C1 segment of cervical spinal cord (tissue), 14 donors: ENCODE data around the gene ADCY6.

Experiments
- DNase-seq, 14 donors: peaks; one replicate each; lab custom pipeline; 2025; lab: John Stamatoyannopoulos, UW

ADCY6 gene

DNA sequence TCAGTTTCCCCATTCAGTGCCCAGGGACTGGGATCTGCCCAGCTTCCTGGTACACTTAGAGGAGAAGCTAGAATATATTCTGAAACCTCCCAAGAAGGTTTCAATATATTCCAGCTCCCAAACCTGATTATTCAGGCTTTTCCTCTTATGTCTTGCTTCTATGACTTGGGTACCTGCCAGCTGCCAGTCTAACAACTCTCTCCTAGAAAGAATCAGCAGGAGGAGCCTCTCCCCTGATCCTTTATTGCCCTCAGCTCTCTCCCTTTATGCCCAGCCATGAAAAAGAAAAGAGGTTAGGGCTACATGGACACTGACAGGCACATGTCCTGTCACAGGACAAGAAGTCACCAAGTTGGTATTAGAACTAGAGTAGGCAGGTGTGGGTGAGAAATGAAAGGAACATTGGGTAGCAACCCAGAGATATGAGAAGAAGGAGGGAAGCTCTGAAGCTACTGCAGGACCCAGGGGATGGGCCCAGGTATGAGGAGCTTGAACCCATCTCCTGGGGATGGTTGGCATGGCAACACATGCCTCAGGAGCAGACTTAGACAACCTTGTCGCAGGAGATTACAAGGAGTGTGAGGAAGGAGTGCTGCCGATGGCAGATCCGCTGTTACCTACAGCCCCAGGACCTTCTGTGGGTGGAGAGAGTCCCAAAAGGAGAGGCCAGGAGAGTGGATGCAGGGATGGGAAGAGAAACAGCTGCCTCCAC is 27.4 kb upstream of the ADCY6 start:
- no peak for DNase-seq

DNA sequence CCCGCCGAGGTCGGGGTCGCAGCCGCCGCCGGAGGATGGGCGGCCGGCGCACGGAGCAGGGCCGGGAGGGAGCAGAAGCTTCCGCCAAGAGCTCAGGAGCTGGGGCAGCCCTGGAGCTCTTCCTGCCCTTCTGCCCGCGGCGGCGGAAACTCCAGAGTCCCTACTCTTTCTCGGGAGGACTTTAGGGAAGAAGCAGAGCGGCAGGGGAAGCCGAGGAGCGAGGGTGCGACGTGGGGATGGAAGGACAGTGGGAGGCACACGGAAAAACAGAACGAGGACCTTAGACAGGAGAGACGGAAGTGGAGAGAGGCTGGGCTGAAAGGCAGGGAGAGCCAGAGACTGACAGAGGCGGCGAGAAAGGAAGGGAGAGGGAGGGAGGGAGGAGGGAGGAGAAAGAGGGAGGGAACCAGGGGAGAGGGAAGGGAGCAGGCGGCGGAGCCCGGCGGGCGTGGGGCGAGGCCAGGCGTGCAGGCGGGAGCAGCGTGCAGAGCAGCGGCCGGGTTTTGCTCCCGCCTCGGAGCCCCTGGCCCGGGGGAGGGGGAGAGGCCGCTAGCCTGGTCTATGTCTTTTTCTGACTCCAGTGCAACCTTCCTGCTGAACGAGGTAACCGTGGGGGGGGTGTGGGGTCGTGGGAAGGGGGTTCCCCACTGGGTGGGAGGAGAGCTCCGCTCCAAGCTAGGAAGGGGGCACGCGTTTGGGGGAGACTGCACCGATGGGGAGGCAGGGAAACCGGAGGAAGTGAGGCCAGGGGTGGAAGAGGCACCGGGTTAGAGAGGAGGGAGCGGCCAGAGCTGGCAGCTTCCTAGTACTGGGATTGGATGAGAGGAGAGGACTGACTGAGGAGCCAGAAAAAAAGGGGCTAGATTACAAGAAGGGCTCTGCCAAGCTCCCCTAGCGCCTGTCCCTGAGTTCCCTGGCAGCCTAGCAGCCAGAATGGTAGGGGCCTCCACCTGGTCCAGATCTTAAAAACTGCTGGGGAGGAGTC is 26.5 kb upstream of the ADCY6 start:
- DNase-seq, result peak in 11 of 14 donors; percentile 9 to 83 (median 47)

DNA sequence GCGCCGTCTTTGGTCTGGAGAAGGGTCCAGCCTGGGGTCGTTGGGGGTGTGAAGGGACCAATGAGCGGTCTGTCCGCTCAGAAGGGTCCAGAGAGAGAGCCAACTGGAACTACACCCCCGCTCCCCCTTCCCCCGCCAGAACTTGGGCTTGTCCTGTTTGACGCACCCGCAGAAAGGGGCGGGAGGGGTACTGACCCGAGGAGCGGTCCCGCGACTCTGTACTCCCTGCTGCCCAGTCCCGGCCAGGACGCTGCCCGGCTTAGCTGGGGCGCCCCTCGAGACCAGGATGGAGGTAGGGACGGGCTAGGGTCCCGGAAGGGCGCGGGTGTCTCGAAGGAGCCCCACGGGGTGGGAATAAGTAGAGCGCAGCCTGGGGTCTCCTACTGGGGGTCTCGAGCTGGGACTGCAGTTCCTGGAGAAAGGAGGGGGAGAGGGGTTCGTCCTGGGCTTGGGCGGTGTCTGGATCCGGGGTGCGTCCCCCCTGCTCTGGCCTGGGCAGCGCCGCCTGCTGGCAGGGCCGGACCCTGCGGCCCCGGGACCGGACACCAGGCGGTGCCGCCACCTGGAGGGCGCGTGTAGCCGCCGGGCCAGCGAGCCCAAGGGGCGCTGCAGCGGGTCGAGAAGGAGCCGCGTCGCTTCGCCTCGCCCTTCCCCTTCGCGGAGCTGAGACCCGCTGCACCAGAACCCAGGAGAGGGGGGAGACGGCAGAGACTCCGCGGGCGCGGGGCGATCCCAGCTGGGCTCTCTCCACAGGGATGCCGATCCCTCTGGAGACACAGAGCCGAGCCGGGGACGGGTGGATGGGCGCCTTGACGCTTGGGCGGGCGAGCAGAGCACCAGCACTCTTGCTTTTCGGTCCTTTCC is 25.6 kb upstream of the ADCY6 start:
- DNase-seq, result peak in 13 of 14 donors; percentile 13 to 75 (median 40)

DNA sequence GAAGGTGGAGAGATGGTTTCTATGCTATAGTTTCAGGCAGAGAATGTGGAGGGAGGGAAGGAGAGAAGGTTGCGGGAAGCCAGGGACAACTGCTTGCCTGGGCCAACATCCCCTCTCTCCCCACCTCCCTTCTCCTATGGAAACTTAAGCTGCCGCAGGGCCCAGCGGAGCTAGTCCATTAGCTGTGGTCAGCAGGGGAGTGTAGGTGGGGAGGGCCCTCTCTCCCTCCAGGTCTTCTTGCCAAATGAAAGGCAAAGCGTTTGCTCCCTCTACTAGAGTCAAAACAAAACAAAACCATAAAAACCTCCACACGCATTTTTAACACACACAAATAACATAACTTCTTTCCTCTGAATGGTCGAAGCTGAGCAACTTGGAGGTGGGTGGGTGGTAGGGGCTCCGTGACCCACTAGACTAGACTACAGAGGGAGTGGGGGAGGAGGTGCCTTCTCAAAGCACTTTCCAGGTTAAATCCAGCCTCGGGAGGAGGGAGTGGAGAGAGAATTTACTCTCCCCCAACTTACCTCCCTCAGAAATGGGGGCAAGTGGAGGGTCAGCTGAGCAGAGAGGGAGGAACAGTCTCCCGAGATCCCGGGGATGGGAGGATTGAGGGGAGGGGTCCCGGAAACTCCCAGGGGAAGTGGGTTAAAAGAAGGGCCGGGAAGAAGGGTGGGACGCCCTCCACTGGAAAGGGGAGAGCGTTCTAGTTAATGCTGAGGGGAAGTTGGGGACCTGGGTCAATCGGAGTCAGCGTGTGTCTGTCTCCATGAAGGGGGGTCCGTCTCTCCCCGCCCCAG is 24.8 kb upstream of the ADCY6 start:
- no peak for DNase-seq

DNA sequence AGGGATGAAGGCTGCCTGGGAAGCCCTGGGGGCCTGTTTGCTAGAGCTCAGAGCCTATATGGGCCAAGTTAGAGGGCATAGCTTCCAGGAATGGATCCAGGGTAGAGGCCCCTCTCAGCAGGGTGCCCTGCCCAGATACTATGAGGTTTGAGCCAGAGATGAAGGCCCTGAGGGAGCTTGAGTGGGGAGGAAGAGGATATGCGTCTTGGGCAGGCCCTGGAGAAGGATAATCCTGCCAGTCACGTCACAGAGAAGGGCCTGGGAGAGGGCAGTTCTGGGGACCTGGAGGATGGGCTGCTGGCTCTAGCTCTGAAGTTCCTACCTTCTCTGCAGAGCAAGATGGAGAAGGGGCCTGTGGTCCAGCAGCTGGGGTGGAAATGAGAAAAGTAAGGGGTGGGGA is 23.5 kb upstream of the ADCY6 start:
- DNase-seq, result no peak

DNA sequence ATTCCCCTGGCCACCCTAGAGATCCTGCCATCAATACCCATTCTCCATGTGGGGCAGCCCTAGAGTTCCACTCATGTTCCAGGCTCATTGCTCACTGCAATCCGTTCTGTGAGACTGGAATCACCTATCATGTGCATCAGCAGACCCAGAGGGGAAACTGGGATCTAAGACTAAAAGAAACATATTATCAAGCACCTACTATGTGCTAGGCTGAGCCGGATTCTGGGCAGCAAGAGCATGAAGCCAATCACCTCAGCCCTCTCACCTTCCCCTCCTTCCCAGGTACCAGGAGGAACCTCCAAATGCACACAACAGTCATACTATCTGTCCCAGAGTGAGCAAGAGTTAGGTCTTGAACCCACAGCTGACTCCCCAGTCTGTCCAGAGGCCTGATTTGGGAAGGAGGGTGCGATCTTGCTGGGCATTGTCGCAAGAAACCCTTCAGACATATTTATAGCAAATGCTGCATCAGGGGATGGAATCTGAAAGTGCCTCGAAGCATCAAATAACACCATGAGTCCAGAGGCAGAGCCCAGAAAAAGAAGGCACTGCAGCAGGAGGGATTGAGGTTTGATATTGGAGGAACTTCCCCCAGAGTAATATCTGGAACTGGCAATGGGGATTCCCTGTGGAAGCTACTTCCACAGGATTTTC is 22.7 kb upstream of the ADCY6 start:
- DNase-seq, result no peak

DNA sequence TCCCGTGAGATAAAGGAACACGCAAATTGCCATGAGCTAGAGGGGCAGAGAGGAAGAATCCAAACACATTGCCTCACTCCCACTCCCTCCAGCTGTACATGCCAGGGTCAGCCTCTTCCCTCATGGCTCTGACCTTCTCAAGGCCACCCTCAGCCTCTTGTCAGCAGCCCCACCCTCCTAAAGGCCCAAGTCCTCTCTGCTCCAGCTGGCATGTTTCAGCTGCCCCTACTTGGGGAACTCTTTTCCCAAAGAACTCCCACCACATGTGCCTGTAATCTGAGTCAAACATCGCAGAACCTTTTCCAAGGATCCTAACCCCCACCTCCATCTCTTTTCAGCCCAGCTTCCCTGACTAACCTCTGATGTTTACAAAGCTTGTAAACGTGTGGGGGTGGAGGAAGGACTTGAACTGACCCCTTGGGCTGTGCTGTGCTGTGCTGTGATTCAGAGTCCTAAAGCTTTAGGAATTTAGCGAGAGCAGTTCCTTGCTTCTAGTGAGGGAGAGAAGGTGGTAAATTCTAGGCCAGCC is 22.1 kb upstream of the ADCY6 start:
- DNase-seq, result no peak

DNA sequence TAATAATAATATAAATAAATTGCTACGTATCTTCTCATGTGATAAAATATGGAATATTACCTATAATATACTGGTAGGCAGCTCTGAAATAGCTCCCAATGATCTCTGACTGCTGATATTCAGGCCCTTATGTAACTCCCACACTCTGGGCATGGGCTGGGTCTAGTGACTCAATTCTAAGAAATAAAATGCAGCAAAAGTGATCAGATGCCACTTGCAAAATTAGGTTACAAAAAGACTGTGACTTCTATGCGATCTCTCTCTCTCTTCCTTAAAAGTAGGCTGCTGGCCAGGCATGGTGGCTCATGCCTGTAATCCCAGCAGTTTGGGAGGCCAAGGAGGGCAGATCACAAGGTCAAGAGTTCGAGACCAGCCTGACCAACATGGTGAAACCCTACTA is 19.1 kb upstream of the ADCY6 start:
- no peak for DNase-seq

DNA sequence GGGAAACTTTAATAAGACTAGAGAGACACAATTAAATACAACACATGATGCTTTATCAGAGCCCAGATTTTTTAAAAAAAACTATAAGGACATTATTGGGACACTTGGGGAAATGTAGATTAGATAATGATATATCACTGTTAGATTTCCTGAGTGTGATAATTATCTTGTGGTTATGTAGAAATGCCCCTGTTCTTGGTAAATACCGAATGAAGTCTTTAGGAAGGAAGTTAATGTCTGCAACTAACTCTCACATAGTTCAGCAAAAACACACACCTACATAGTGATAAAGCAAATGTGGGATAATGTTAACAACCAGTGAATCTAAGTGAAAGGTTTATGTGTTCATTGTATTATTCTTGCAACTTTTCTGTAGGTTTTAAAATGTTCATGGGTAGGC is 14.8 kb upstream of the ADCY6 start:
- DNase-seq, result no peak

DNA sequence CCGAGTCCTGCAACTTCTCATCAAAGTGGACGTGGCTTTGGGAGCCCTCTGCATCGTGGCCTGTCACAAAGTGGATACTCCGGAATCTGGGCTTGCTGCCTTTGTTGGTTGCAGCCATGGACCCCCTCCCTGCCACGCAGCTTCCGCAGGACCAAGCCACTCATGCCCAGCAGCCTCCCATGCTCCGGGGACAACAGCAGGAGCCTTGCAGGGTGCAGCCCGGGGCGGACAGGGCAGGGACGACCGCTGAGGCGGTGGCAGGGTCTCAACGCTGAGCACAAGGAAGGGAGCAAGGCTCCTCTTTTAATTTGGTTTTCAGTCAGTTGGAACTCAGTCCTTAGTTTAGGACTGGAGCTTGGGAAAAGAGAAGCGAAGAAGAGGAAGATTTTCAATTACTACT is 12.1 kb upstream of the ADCY6 start:
- DNase-seq, result no peak

DNA sequence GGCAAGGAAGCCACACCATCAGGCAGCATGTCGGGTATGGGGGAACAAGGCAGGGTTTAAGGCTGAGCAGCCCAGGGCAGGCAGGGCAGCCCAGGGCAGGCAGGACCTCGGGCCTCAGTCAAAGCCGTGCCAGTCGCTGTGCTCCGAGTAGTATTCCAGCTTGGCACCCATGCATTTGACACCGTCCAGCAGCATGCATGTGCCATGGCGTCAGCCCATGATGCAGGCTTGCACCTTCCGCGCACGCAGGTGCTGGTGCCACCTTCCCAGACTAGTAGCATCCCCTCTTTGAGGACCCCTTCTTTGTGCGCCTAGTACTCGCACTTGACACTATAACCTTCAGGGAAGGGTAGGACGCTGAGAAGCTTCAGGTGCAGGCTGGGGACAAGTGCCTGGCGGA is 11.6 kb upstream of the ADCY6 start:
- DNase-seq, result no peak

DNA sequence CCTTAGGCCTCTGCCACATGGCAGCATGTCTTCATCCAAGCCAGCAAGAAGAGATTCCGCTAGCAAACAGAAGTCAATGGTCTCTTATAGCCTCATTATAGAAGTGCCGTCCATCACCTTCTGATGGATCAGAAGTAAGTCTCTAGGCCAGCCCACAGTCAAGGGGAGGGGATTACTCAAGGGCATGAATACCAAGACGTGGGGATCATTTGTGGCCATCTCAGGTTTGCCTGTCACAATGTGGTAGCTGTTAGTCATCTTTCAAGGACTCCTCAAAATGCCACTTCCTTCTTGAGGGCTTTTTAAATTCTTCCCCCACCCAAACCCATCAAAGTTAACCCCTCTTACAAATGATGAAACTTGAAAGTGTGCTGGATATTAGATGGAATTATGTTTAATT is 8.1 kb upstream of the ADCY6 start:
- no peak for DNase-seq

DNA sequence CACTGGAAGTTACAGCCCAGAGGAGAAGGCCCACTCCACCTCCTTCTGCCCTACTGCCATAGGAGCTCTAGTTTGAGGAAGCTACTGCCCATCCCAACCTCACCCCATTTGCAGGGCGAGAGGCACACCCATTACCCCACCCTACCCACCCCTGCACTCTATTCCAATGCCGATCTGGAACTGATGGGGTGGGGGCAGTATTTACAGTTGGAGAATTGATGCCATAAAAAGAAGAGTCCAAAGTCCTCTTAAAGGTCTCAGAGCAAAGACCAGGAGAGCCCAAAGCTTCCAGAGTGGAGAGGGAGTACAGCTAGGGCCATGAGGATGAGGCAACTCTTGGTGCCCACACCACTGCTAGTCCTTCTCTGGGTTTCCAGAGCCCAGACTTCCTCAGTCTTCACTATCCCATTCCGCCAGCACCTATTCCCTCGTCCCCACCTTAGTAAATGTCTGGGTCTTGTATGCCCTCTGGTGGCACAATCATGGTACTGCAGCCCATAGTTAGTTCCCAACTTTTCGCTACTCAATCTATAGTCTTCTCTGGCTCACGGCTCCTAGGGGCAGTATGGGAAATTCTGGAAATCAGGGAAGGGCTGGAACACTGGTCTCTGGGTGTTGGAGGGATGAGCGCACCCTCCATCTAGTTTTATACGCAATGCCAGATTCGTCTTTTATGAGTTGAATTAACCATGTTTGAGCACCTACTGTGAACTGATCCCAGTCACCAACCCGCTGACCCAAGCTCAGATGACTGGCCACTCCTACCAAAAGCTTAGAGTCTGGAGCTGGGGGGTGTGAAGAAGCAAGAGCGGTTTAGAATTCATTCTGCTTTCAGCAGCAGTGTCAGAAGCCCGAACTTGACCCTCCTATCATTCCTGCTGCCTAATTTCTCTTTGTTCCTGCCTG is 6.9 kb upstream of the ADCY6 start:
- peak in 11 of 14 donors; percentile 7 to 60 (median 46) for DNase-seq

DNA sequence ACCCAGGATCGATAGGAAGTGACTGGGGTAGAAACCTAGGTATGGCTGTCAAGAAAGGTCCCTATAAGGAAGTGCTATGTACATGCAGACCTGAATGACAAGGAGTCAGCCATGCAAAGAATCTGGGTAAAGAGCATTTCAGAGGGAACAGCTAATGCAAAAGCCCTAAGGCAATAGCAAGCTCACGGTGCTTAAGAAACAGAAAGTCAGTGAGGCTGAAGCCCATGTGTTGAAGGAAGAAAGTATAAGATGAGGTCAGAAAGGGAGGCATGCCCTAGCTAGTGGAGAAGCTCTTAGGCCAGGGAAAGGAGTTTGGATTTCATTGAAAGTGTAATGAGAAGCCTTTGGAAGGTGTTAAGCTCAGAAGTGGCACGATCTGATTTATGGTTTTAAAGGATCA is 6.0 kb upstream of the ADCY6 start:
- DNase-seq, result no peak

DNA sequence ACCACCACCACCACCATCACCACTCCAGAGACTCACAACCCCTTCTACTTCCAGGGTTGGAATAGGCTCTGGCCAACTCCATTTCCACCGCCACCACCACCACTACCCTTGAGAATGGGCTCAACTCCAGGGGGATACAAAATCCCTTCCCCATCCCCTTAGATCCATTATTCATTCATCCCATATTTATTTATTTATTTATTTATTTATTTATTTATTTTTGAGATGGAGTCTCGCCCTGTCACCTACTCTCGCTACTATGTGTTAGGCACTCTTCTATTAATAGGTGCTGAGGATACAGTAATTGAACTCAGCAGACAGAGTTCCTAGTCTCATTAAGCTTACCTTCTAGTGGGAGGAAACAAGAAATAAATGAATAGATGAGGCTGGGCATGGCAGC is 4.8 kb upstream of the ADCY6 start:
- no peak for DNase-seq

DNA sequence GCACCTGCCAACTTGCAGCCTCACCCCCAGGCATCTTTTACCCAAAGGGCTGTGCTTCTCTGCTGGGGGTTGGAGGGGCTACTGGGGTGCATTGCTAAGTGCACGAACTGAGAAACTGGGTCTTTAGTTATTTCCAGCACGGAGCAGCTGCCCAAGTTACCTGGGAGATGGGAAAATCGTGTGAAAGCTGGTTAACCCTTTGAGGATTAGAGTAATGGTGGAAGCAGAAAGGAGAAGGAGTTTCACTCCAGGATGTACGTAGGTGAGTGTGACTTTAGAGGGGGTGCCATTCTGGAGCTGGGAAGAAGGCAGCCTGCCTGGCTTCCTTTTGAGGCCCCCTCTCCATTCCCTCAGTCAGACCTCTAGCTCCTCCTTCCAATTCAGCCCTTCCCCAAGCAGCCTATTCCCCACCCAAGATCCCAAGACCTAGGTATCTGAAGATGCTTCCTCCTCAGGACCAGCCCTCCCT is 1.0 kb upstream of the ADCY6 start:
- no peak for DNase-seq

DNA sequence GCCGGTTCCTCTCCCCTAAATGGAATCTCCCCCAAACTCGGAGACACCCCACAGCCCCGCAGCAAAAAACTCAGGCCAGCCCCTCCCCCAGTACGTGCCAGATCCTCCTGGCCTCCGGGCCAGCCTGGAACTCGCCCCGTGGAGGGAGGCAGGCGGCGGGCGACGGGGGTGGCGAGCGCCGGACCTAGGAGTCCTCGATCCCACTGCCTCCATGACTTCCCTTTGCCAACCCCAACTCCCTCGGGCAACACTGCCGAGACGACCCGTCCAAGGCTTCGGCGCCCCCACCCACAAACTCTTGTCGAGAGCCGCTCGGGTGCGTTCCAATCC is 400 bp downstream of the ADCY6 start:
- DNase-seq, result peak in 1 of 14 donors; percentile 32

DNA sequence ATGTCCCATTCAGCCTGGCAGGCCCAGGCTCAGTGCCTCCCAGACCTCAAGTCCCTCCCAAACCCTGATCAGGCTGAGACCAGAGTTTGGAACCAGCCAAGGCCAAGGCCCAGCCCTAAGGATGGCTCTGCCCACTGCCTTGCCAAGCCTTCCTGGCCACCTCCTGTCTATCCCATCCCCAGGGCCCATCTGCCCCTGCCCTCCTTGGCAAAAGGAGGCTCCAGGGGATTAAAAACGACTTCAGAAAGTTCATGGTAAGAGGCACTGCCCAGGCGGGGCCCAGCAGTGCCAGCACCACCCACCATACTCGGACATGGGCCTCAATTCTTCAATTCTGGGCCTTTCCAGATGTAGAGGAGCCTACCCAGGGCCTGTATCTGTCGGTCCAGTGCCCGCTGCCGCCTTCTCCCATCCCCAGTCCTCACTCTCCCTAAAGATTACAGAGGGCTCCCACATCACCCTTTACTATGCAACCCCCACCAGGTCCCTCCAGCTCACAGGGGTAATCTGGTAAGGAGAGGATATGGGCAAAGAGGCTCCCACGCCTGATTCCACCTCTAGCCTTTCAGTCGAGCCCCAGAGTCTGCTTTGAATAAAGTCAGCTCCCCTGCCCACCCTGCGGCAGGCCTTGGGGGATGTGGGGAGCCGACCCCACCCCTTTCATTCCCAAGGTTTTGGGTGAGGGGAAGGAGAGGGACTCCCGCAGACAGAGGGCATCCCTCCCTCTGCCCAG is 932 bp downstream of the ADCY6 start:
- peak in 1 of 14 donors; percentile 33 for DNase-seq
